K562 (cell line): ENCODE results near the gene KCNAB1. TPM values are rescaled to one million over a fixed set of nuclear protein-coding genes. Genes with fewer than 3 reads are reported as not detected.
A peak's percentile ranks its signal among the peaks of the same experiment; 100 is the strongest.

ENCODE experiments used
- ATAC-seq: fragments of 200-7000 bp; cut with Tn5 transposase; 3 replicates; pipeline ENCODE4 v1.9.1; 2020; ENCODE audit warnings: moderate library complexity
- BruUV-seq: library from RNA; stranded (reverse); fragments of 400-500 nt; replicated peaks from 2 replicates; lab custom pipeline; 2021; lab: Mats Ljungman, UMichigan
- CTCF ChIA-PET: fragments of 300-600 bp; formaldehyde crosslinking; extraction: SDS; loops from one replicate; lab custom pipeline; 2021; ENCODE audit warnings: low intra/inter-chr PET ratio; lab: Yijun Ruan, JAX
- POLR2A ChIA-PET: fragments of 300-600, 350-650 bp; sonication (Branson Sonifier 250); formaldehyde crosslinking; extraction: SDS; loops from one replicate; lab custom pipeline; 2021; ENCODE audit warnings: antibody characterized with exemption, inconsistent platforms; lab: Yijun Ruan, JAX
- DNase-seq, 4 experiments: peaks; one replicate each; pipeline versions ENCODE4 v3.0.0 to v3.0.0-alpha.2; 2011 to 2018; ENCODE audit warnings: low spot score in 3 of 4, mixed read lengths in 3 of 4; ENCODE audit errors: extremely low read depth in 1 of 4
- FAIRE-seq: peaks from 2 replicates; lab custom pipeline; 2011; peaks lifted over from hg19 to GRCh38; lab: Jason Lieb, UNC
- H2AFZ ChIP-seq: 2 replicates; pipeline ENCODE4 v1.6.0; 2011; ENCODE audit warnings: low read depth, low read length, control low read depth, inconsistent platforms
- H3K27ac ChIP-seq: fragments of 200-600 bp; 3 replicates; pipeline ENCODE4 v1.8.0; 2011; ENCODE audit warnings: low read depth, mild to moderate bottlenecking, control low read depth, inconsistent platforms, low read length, moderate library complexity, mixed read lengths; ENCODE audit errors: extremely low read depth
- H3K27me3 ChIP-seq, 2 experiments: fragments of 300-600 bp in 1 of 2; 2 replicates in 1 of 2; 3 replicates in 1 of 2; pipeline versions ENCODE4 v1.6.0 to v1.8.0; 2011; ENCODE audit warnings: inconsistent platforms in 2 of 2, low read length in 2 of 2, mild to moderate bottlenecking in 1 of 2, mixed read lengths in 1 of 2, moderate library complexity in 1 of 2; ENCODE audit not compliant: control insufficient read depth in 2 of 2, insufficient read depth in 2 of 2
- H3K36me3 ChIP-seq: fragments of 300-600 bp; 3 replicates; pipeline ENCODE4 v1.8.0; 2011; ENCODE audit warnings: mild to moderate bottlenecking, low read length, inconsistent platforms; ENCODE audit not compliant: control insufficient read depth, insufficient read depth
- H3K4me1 ChIP-seq, 2 experiments: fragments of 200-600 bp in 1 of 2; replicated peaks in 1 of 2; 2 replicates in 1 of 2; 3 replicates in 1 of 2; pipeline versions ENCODE4 v1.5.1 to v1.8.0; 2011; ENCODE audit warnings: inconsistent platforms in 2 of 2, low read length in 2 of 2, mild to moderate bottlenecking in 1 of 2, mixed read lengths in 1 of 2, moderate library complexity in 1 of 2; ENCODE audit not compliant: control insufficient read depth in 2 of 2, insufficient read depth in 2 of 2
- H3K4me2 ChIP-seq: 2 replicates; pipeline ENCODE4 v1.6.1; 2011; ENCODE audit warnings: low read length, control low read depth, inconsistent platforms, mixed read lengths; ENCODE audit not compliant: insufficient read depth
- H3K4me3 ChIP-seq: fragments of 200-600 bp; sonication (generic), shearing (Covaris generic); 2 replicates; pipeline ENCODE4 v1.5.1; 2016; ENCODE audit warnings: control low read depth, inconsistent platforms
- H3K79me2 ChIP-seq: fragments of 200-600 bp; 3 replicates; pipeline ENCODE4 v1.8.0; 2011; ENCODE audit warnings: low read length, inconsistent platforms; ENCODE audit not compliant: control insufficient read depth, insufficient read depth
- H3K9ac ChIP-seq, 2 experiments: 2 replicates each; pipeline versions ENCODE4 v1.6.0 to v1.6.1; 2011; ENCODE audit warnings: low read depth in 2 of 2, low read length in 2 of 2, control low read depth in 1 of 2, inconsistent platforms in 1 of 2, mild to moderate bottlenecking in 1 of 2, mixed read lengths in 1 of 2; ENCODE audit not compliant: insufficient read depth in 1 of 2
- H3K9me1 ChIP-seq: one replicate; pipeline ENCODE4 v1.6.0; 2011; ENCODE audit warnings: inconsistent platforms, mild to moderate bottlenecking, low read length, moderate library complexity; ENCODE audit not compliant: control insufficient read depth, insufficient read depth
- H3K9me3 ChIP-seq: replicated peaks from 2 replicates; pipeline ENCODE4 v1.5.1; 2011; ENCODE audit warnings: low read depth, low read length, inconsistent platforms; ENCODE audit not compliant: control insufficient read depth, insufficient read depth
- H4K20me1 ChIP-seq: replicated peaks from 2 replicates; pipeline ENCODE4 v1.6.1; 2011; ENCODE audit warnings: low read length, inconsistent platforms, mixed read lengths; ENCODE audit not compliant: control insufficient read depth, insufficient read depth
- CBX8 ChIP-seq: fragments of 200-600 bp; sonication (generic); IDR thresholded peaks from 2 replicates; pipeline ENCODE4 v1.6.1; 2012; ENCODE audit warnings: borderline replicate concordance, mixed run types, low read depth, mild to moderate bottlenecking, moderate library complexity, mixed read lengths, low read length, control low read depth, inconsistent platforms; ENCODE audit not compliant: poor library complexity, severe bottlenecking; ENCODE audit errors: extremely low read depth
- CREB1 ChIP-seq, 2 experiments: sonication (generic) in 1 of 2; formaldehyde crosslinking in 1 of 2; IDR thresholded peaks; 2 replicates each; pipeline versions ENCODE4 v1.6.1 to v1.8.0; 2012 to 2022; ENCODE audit warnings: inconsistent platforms in 1 of 2, mild to moderate bottlenecking in 1 of 2, missing genetic modification reagents in 1 of 2, moderate library complexity in 1 of 2
- CREB3 ChIP-seq: fragments of 450-650 bp; conservative IDR thresholded peaks from 2 replicates; pipeline ENCODE4 v1.6.1; 2016; ENCODE audit warnings: missing genetic modification characterization, low read depth, mild to moderate bottlenecking, missing compliant biosample characterization, moderate library complexity
- CTBP1 ChIP-seq: fragments of 450-650 bp; IDR thresholded peaks from 2 replicates; pipeline ENCODE4 v1.6.1; 2016; ENCODE audit warnings: borderline replicate concordance
- EP300 ChIP-seq: IDR thresholded peaks from 2 replicates; pipeline ENCODE4 v1.6.1; 2012; ENCODE audit warnings: low read length, improper control_type of control experiment
- ESRRB ChIP-seq: fragments of 250-450 bp; sonication (Bioruptor Pico); IDR thresholded peaks from 2 replicates; pipeline ENCODE4 v1.5.0; 2020; ENCODE audit warnings: mild to moderate bottlenecking, moderate library complexity, borderline replicate concordance
- FOXM1 ChIP-seq, 2 experiments: fragments of 450-650 bp in 1 of 2; sonication (generic) in 1 of 2; formaldehyde crosslinking in 1 of 2; IDR thresholded peaks; 2 replicates each; pipeline versions ENCODE4 v1.6.1 to v1.9.0; 2017 to 2022; ENCODE audit warnings: low read depth in 2 of 2, mild to moderate bottlenecking in 2 of 2, missing genetic modification reagents in 1 of 2, moderate library complexity in 1 of 2
- GATA2 ChIP-seq: sonication (generic); formaldehyde crosslinking; IDR thresholded peaks from 2 replicates; pipeline ENCODE4 v1.4.0; 2020; ENCODE audit warnings: mild to moderate bottlenecking, missing genetic modification reagents
- HLTF ChIP-seq: fragments of 450-650 bp; IDR thresholded peaks from 2 replicates; pipeline ENCODE4 v1.6.1; 2016
- JUN ChIP-seq, 2 experiments: sonication (generic) in 1 of 2; formaldehyde crosslinking in 1 of 2; IDR thresholded peaks; 2 replicates each; pipeline versions ENCODE4 v1.6.1 to v1.8.0; 2012 to 2022; ENCODE audit warnings: borderline replicate concordance in 2 of 2, mild to moderate bottlenecking in 2 of 2, improper control_type of control experiment in 1 of 2, low read depth in 1 of 2, low read length in 1 of 2, missing genetic modification reagents in 1 of 2
- JUNB ChIP-seq: fragments of 450-650 bp; formaldehyde crosslinking; conservative IDR thresholded peaks from 2 replicates; pipeline ENCODE4 v1.4.0; 2020; ENCODE audit warnings: mild to moderate bottlenecking
- KHSRP ChIP-seq: fragments of 450-650 bp; IDR thresholded peaks from 2 replicates; pipeline ENCODE4 v1.6.1; 2017
- MTF1 ChIP-seq: fragments of 250-450 bp; sonication (Bioruptor Pico); IDR thresholded peaks from 2 replicates; pipeline ENCODE4 v1.9.0; 2021; ENCODE audit warnings: moderate library complexity, mild to moderate bottlenecking, inconsistent platforms, borderline replicate concordance
- PCBP2 ChIP-seq: fragments of 200-400 bp; formaldehyde crosslinking; IDR thresholded peaks from 2 replicates; pipeline ENCODE4 v1.6.1; 2018; ENCODE audit warnings: low read length, low read depth, mild to moderate bottlenecking, moderate library complexity; ENCODE audit not compliant: poor library complexity, severe bottlenecking
- RCOR1 ChIP-seq, 2 experiments: IDR thresholded peaks; 2 replicates each; pipeline ENCODE4 v1.6.1; 2012; ENCODE audit warnings: low read depth in 2 of 2, low read length in 2 of 2, borderline replicate concordance in 1 of 2, improper control_type of control experiment in 1 of 2
- RFX1 ChIP-seq: fragments of 450-650 bp; IDR thresholded peaks from 2 replicates; pipeline ENCODE4 v1.6.1; 2016; ENCODE audit warnings: mild to moderate bottlenecking, moderate library complexity
- SIRT6 ChIP-seq: IDR thresholded peaks from one replicate; pipeline ENCODE4 v1.6.1; 2012; ENCODE audit warnings: low read depth, mild to moderate bottlenecking, control low read depth, inconsistent platforms, low read length, moderate library complexity
- THAP7 ChIP-seq: fragments of 250-450 bp; sonication (Bioruptor Pico); IDR thresholded peaks from 2 replicates; pipeline ENCODE4 v1.5.0; 2021
- ZBTB2 ChIP-seq: fragments of 450-650 bp; IDR thresholded peaks from 2 replicates; pipeline ENCODE4 v1.6.1; 2016; ENCODE audit warnings: antibody characterized with exemption
- WGBS: fragments of 100-300 bp; shearing (Covaris generic); methylation state at CpG from one replicate; pipeline ENCODE4 v1.1.6; 2016; ENCODE audit warnings: low coverage, mixed read lengths; ENCODE audit not compliant: insufficient coverage; ENCODE audit errors: missing lambda C conversion rate; 5-methylcytosine and 5-hydroxymethylcytosine counted together
- in situ Hi-C: fragments of 300-500 bp; cut with MboI; formaldehyde crosslinking; loops from 4 replicates; pipeline ENCODE4 v1.15.0; 2018; ENCODE audit warnings: inconsistent platforms, mixed read lengths
- intact Hi-C: fragments of 100-400 bp; cut with micrococcal nuclease; formaldehyde crosslinking; loops from 2 replicates; pipeline ENCODE4 v1.14.2; 2022
- polyA plus RNA-seq, 8 experiments: library from polyadenylated mRNA; depleted of rRNA in 4 of 8; stranded (reverse) in 5 of 8; unstranded in 3 of 8; fragments of >200 nt; fragmentation: Nextera tagmentation in 2 of 8; fragmentation: Illumina TruSeq in 1 of 8; extraction: Ambion mirVana in 2 of 8; extraction: Trizol in 1 of 8; gene quantifications; 2 replicates each; pipeline versions ENCODE4 v1.2.1 to v1.2.3, GENCODE V29; 2011 to 2014; ENCODE audit warnings: inconsistent platforms in 1 of 8, missing spikeins in 1 of 8
- total RNA-seq, 7 experiments: library from RNA; depleted of rRNA in 6 of 7; stranded (reverse); fragments of >200 nt in 6 of 7; fragmentation: Illumina TruSeq in 2 of 7; extraction: Trizol in 2 of 7; gene quantifications; 2 replicates each; pipeline versions ENCODE4 v1.2.1 to v1.2.3, GENCODE V29; 2011 to 2021; ENCODE audit warnings: low replicate concordance in 1 of 7

KCNAB1 gene
- total and polyA plus RNA-seq, 9 of the 15 experiments (the other 6 are each of a cell fraction or from before 2014, with no cell fraction given), result 0.14 to 1.2 (median 0.51) TPM

GRCh38 chr3:156483426-156483825 is 363.0 kb downstream of the KCNAB1 start:
- Histone ChIP-seq H2AFZ (peak overlapping the region; percentile 81), H3K4me1 (peaks cover 0 to 30% of the 10 kb centered on the region in 2 experiments; a peak in 3 of 5 replicates), H3K79me2 (no peaks in the 10 kb centered on the region), H3K4me2 (peak overlapping the region; percentile 69), H4K20me1 (no peaks in the 10 kb centered on the region), H3K4me3 (0 out of 2 replicates have a peak overlapping the region, but pooled peaks have one; percentile 5), H3K9me3 (no peaks in the 10 kb centered on the region), H3K27me3 (no peaks in the 10 kb centered on the region), H3K9ac (peak overlapping the region in 1 of 2 experiments; percentile 53; a peak in 2 of 4 replicates), H3K36me3 (no peaks in the 10 kb centered on the region), H3K27ac (peak overlapping the region; percentile 80), H3K9me1 (no peaks in the 10 kb centered on the region)
- POLR2A ChIA-PET, result interaction anchor here (0.6 to 2.3 kb wide), 5 partner anchors 9 to 342 kb away, joined by 3 to 13 read pairs (median 6); no protein-coding TSS in a partner anchor
- WGBS, result 15% methylated on average over 1 of the region's 1 CpG
- no TSS peak for BruUV-seq
- in situ Hi-C loops, result no loop called here
- CTCF ChIA-PET, result no interaction called here
- peak; percentile 31 to 60 (median 44) for DNase-seq
- peak; percentile 89 for FAIRE-seq
- peak; percentile 81 for ATAC-seq
- intact Hi-C loops, result no loop called here
- TF ChIP-seq RFX1 (no peak), CBX8 (no peak), EP300 (peak; percentile 56; the same call in 1 of the 2 replicates), ESRRB (CRISPR knock-in tag) (no peak), MTF1 (CRISPR knock-in tag) (no peak), SIRT6 (no peak), JUNB (CRISPR knock-in tag) (no peak), PCBP2 (no peak), JUN (IDR thresholded peaks at IDR 0.05; ENCODE audit: borderline replicate concordance, low read depth, low read length) (0 out of 2 replicates have a peak, but pooled peaks have one; percentile 42), JUN (CRISPR knock-in tag; IDR thresholded peaks at IDR 0.05; ENCODE audit: borderline replicate concordance) (no peak), CTBP1 (no peak), CREB1 (IDR thresholded peaks at IDR 0.05) (no peak), CREB1 (CRISPR knock-in tag; IDR thresholded peaks at IDR 0.05) (no peak), ZBTB2 (no peak), GATA2 (no peak), HLTF (no peak), CREB3 (tag) (no peak), THAP7 (no peak), FOXM1 (IDR thresholded peaks at IDR 0.05; ENCODE audit: low read depth) (no peak), FOXM1 (CRISPR knock-in tag; IDR thresholded peaks at IDR 0.05; ENCODE audit: low read depth) (no peak), KHSRP (no peak), RCOR1 (IDR thresholded peaks at IDR 0.05; ENCODE audit: borderline replicate concordance in 1 of 2, low read depth in 2 of 2, low read length in 2 of 2) (peak in 1 of 2 experiments; percentile 20; a peak in 1 of 4 replicates)
